H1 (cell line): ENCODE results near the gene DCUN1D2. TPM values are rescaled to one million over a fixed set of nuclear protein-coding genes. Genes with fewer than 3 reads are reported as not detected.

ENCODE experiments used
- CTCF ChIA-PET: fragments of 300-600 bp; sonication (Branson Sonifier 250); formaldehyde crosslinking; loops from one replicate; lab custom pipeline; 2021; ENCODE audit not compliant: partially characterized antibody; lab: Charles Lee
- POLR2A ChIA-PET: fragments of 300-600 bp; sonication (Branson Sonifier 250); formaldehyde crosslinking; loops from one replicate; lab custom pipeline; 2021; ENCODE audit warnings: inconsistent platforms; ENCODE audit not compliant: partially characterized antibody; lab: Charles Lee
- DNase-seq, 2 experiments: peaks; one replicate each; pipeline versions ENCODE4 v3.0.0 to v3.0.0-alpha.2; 2010 to 2022; ENCODE audit warnings: low spot score in 2 of 2, low read depth in 1 of 2, mixed read lengths in 1 of 2
- FAIRE-seq: peaks from 2 replicates; lab custom pipeline; 2011; peaks lifted over from hg19 to GRCh38; lab: Jason Lieb, UNC
- H2AFZ ChIP-seq: 2 replicates; pipeline ENCODE4 v1.8.1; 2012; ENCODE audit warnings: low read length, inconsistent platforms
- H2AK5ac ChIP-seq: 2 replicates; pipeline ENCODE4 v1.6.1; 2013; ENCODE audit warnings: low read depth, low read length
- H2BK120ac ChIP-seq: replicated peaks from 2 replicates; pipeline ENCODE3; 2013; ENCODE audit warnings: low read depth, low read length, inconsistent platforms
- H2BK12ac ChIP-seq: 2 replicates; pipeline ENCODE4 v1.6.1; 2013; ENCODE audit warnings: low read depth, low read length
- H2BK15ac ChIP-seq: 2 replicates; pipeline ENCODE4 v1.6.1; 2013; ENCODE audit warnings: low read length
- H2BK20ac ChIP-seq: 2 replicates; pipeline ENCODE4 v1.6.1; 2013; ENCODE audit warnings: low read length
- H2BK5ac ChIP-seq: 2 replicates; pipeline ENCODE4 v1.6.1; 2013; ENCODE audit warnings: low read depth, low read length
- H3K14ac ChIP-seq: 2 replicates; pipeline ENCODE4 v1.6.1; 2013; ENCODE audit warnings: inconsistent platforms; ENCODE audit not compliant: insufficient read length
- H3K18ac ChIP-seq: 2 replicates; pipeline ENCODE4 v1.6.1; 2013; ENCODE audit warnings: low read length; ENCODE audit errors: extremely low read depth
- H3K23ac ChIP-seq: 2 replicates; pipeline ENCODE4 v1.6.1; 2013; ENCODE audit warnings: inconsistent platforms; ENCODE audit not compliant: insufficient read length
- H3K23me2 ChIP-seq: 2 replicates; pipeline ENCODE4 v1.6.1; 2013; ENCODE audit warnings: low read depth, low read length
- H3K27ac ChIP-seq: 2 replicates; pipeline ENCODE4 v1.6.1; 2011; ENCODE audit warnings: low read depth, low read length, inconsistent platforms
- H3K27me3 ChIP-seq, 4 experiments: replicated peaks in 1 of 4; 1 replicate in 1 of 4; 2 replicates in 3 of 4; pipeline versions ENCODE4 v1.6.1 to v1.8.1; 2011 to 2013; ENCODE audit warnings: low read length in 3 of 4, mild to moderate bottlenecking in 3 of 4, inconsistent platforms in 2 of 4, mixed read lengths in 2 of 4, moderate library complexity in 1 of 4; ENCODE audit not compliant: control insufficient read depth in 3 of 4, insufficient read depth in 3 of 4; ENCODE audit errors: extremely low read depth in 1 of 4
- H3K36me3 ChIP-seq, 4 experiments: 2 replicates each; pipeline versions ENCODE4 v1.6.1 to v1.8.1; 2011 to 2013; ENCODE audit warnings: mild to moderate bottlenecking in 4 of 4, low read length in 3 of 4, moderate library complexity in 2 of 4, control low read depth in 1 of 4, inconsistent platforms in 1 of 4; ENCODE audit not compliant: insufficient read depth in 4 of 4, control insufficient read depth in 2 of 4
- H3K4ac ChIP-seq: replicated peaks from 2 replicates; pipeline ENCODE3; 2013; ENCODE audit warnings: low read length, low read depth, mixed read lengths, inconsistent platforms; ENCODE audit not compliant: insufficient read length
- H3K4me1 ChIP-seq, 4 experiments: replicated peaks in 1 of 4; 1 replicate in 1 of 4; 2 replicates in 3 of 4; pipeline versions ENCODE4 v1.6.1 to v1.8.1; 2011 to 2013; ENCODE audit warnings: low read length in 3 of 4, inconsistent platforms in 2 of 4, mixed read lengths in 1 of 4; ENCODE audit not compliant: insufficient read depth in 4 of 4, control insufficient read depth in 3 of 4
- H3K4me2 ChIP-seq, 2 experiments: 2 replicates each; pipeline versions ENCODE4 v1.6.1 to v1.8.1; 2011 to 2013; ENCODE audit warnings: low read depth in 2 of 2, low read length in 2 of 2, control low read depth in 1 of 2, inconsistent platforms in 1 of 2, mild to moderate bottlenecking in 1 of 2; ENCODE audit not compliant: insufficient read depth in 1 of 2
- H3K4me3 ChIP-seq, 4 experiments: fragments of 200-600, 300-600 bp in 1 of 4; sonication (generic), shearing (Covaris generic), sonication (Bioruptor Twin) in 1 of 4; 2 replicates each; pipeline versions ENCODE4 v1.5.1 to v1.8.1; 2011 to 2016; ENCODE audit warnings: low read length in 4 of 4, low read depth in 3 of 4, control low read depth in 2 of 4, inconsistent platforms in 2 of 4, mild to moderate bottlenecking in 2 of 4, mixed read lengths in 1 of 4, moderate library complexity in 1 of 4; ENCODE audit not compliant: insufficient read depth in 2 of 4; ENCODE audit errors: extremely low read depth in 1 of 4
- H3K56ac ChIP-seq: replicated peaks from 2 replicates; pipeline ENCODE3; 2013; ENCODE audit warnings: low read depth, mild to moderate bottlenecking, mixed read lengths, low read length, inconsistent platforms; ENCODE audit not compliant: insufficient read length
- H3K79me1 ChIP-seq: 2 replicates; pipeline ENCODE4 v1.6.1; 2013; ENCODE audit warnings: low read depth, low read length, control low read depth
- H3K79me2 ChIP-seq, 2 experiments: 2 replicates each; pipeline versions ENCODE4 v1.6.1 to v1.8.1; 2012 to 2013; ENCODE audit warnings: low read length in 2 of 2, mild to moderate bottlenecking in 2 of 2, inconsistent platforms in 1 of 2; ENCODE audit not compliant: insufficient read depth in 2 of 2, control insufficient read depth in 1 of 2
- H3K9ac ChIP-seq, 4 experiments: replicated peaks in 1 of 4; 1 replicate in 1 of 4; 2 replicates in 3 of 4; pipeline versions ENCODE4 v1.6.1 to v1.8.1; 2011 to 2013; ENCODE audit warnings: low read depth in 3 of 4, low read length in 3 of 4, control low read depth in 2 of 4, mild to moderate bottlenecking in 2 of 4, moderate library complexity in 2 of 4, inconsistent platforms in 1 of 4; ENCODE audit errors: extremely low read depth in 1 of 4
- H3K9me3 ChIP-seq, 2 experiments: 2 replicates each; pipeline versions ENCODE4 v1.6.1 to v1.8.1; 2012 to 2013; ENCODE audit warnings: mild to moderate bottlenecking in 2 of 2, moderate library complexity in 2 of 2, control low read depth in 1 of 2, inconsistent platforms in 1 of 2, low read depth in 1 of 2, low read length in 1 of 2, mixed read lengths in 1 of 2; ENCODE audit not compliant: insufficient read depth in 2 of 2
- H4K20me1 ChIP-seq, 2 experiments: replicated peaks in 1 of 2; 2 replicates each; pipeline versions ENCODE3 to v1.8.1; 2011 to 2013; ENCODE audit warnings: inconsistent platforms in 2 of 2, low read length in 2 of 2, mild to moderate bottlenecking in 1 of 2; ENCODE audit not compliant: insufficient read depth in 2 of 2, control insufficient read depth in 1 of 2
- H4K5ac ChIP-seq: 2 replicates; pipeline ENCODE4 v1.6.1; 2013; ENCODE audit warnings: low read length, low read depth, mixed read lengths, inconsistent platforms; ENCODE audit not compliant: insufficient read length
- H4K8ac ChIP-seq: 2 replicates; pipeline ENCODE4 v1.8.0; 2013; ENCODE audit warnings: mild to moderate bottlenecking, moderate library complexity, low read length, inconsistent platforms; ENCODE audit not compliant: insufficient read depth; ENCODE audit errors: extremely low read depth
- H4K91ac ChIP-seq: replicated peaks from 2 replicates; pipeline ENCODE3; 2013; ENCODE audit warnings: low read length, mixed read lengths, inconsistent platforms; ENCODE audit not compliant: insufficient read length
- ATF2 ChIP-seq: IDR thresholded peaks from 2 replicates; pipeline ENCODE4 v1.6.1; 2012; ENCODE audit warnings: low read length, inconsistent platforms
- EGR1 ChIP-seq: IDR thresholded peaks from 2 replicates; pipeline ENCODE4 v1.6.1; 2011; ENCODE audit warnings: low read depth, low read length, borderline replicate concordance
- HDAC2 ChIP-seq, 2 experiments: fragments of 300-600 bp in 1 of 2; sonication (generic) in 1 of 2; IDR thresholded peaks; 2 replicates each; pipeline ENCODE4 v1.6.1; 2011 to 2012; ENCODE audit warnings: low read depth in 2 of 2, low read length in 2 of 2, mild to moderate bottlenecking in 2 of 2, moderate library complexity in 2 of 2, borderline replicate concordance in 1 of 2, inconsistent platforms in 1 of 2
- HDAC6 ChIP-seq: IDR thresholded peaks from one replicate; pipeline ENCODE4 v1.7.1; 2012; ENCODE audit warnings: low read depth, mild to moderate bottlenecking, inconsistent platforms, low read length, moderate library complexity
- JUN ChIP-seq: IDR thresholded peaks from 2 replicates; pipeline ENCODE4 v1.6.1; 2011; ENCODE audit warnings: low read depth, mild to moderate bottlenecking, improper control_type of control experiment, low read length
- KDM5A ChIP-seq: fragments of 200-600 bp; IDR thresholded peaks from 2 replicates; pipeline ENCODE4 v1.7.1; 2012; ENCODE audit warnings: mild to moderate bottlenecking, low read length, inconsistent platforms, mixed read lengths
- MAFK ChIP-seq: IDR thresholded peaks from 2 replicates; pipeline ENCODE4 v1.6.1; 2012; ENCODE audit warnings: low read depth, mild to moderate bottlenecking, improper control_type of control experiment, low read length
- POLR2AphosphoS5 ChIP-seq: IDR thresholded peaks from 2 replicates; pipeline ENCODE4 v1.6.1; 2011; ENCODE audit warnings: low read depth, low read length
- RNF2 ChIP-seq: fragments of 200-900, 300-1000 bp; sonication (generic); IDR thresholded peaks from 2 replicates; pipeline ENCODE4 v1.7.1; 2016; ENCODE audit warnings: borderline replicate concordance, low read depth, mild to moderate bottlenecking, antibody characterized with exemption, low read length; ENCODE audit not compliant: poor library complexity, severe bottlenecking; ENCODE audit errors: missing control alignments
- WGBS, 2 experiments: shearing (Covaris generic) in 1 of 2; methylation state at CpG; one replicate each; pipeline versions ENCODE4 v1.1.6 to v1.1.7; 2013 to 2015; ENCODE audit warnings: low lambda C conversion rate in 2 of 2, mixed read lengths in 2 of 2, inconsistent platforms in 1 of 2, low coverage in 1 of 2, missing lambda C conversion rate in 1 of 2; ENCODE audit not compliant: insufficient replicate concordance in 2 of 2, insufficient coverage in 1 of 2, insufficient read length in 1 of 2; ENCODE audit errors: extremely low coverage in 1 of 2, missing lambda C conversion rate in 1 of 2; 5-methylcytosine and 5-hydroxymethylcytosine counted together
- polyA plus RNA-seq, 7 experiments: library from polyadenylated mRNA; depleted of rRNA in 3 of 7; stranded (reverse) in 5 of 7; unstranded in 2 of 7; fragments of >200 nt in 5 of 7; fragments of 200-250 nt in 2 of 7; gene quantifications; 1 replicate in 5 of 7; 2 replicates in 1 of 7; 4 replicates in 1 of 7; pipeline versions ENCODE4 v1.2.1 to v1.2.3, GENCODE V29; 2011 to 2013; ENCODE audit warnings: missing spikeins in 2 of 7, mixed read lengths in 2 of 7
- total RNA-seq: library from RNA; stranded (reverse); fragmentation: NEBNext Ultra II Directional; extraction: Animal tissue kit (Norgen Biotek cat#: 25700); gene quantifications from 2 replicates; pipeline ENCODE4 v1.2.1, GENCODE V29; 2021

Gene DCUN1D2
- total and polyA plus RNA-seq, 2 of the 8 experiments (the other 6 are each of a cell fraction or from before 2014, with no cell fraction given): 19.5 to 35.3 TPM

DNA sequence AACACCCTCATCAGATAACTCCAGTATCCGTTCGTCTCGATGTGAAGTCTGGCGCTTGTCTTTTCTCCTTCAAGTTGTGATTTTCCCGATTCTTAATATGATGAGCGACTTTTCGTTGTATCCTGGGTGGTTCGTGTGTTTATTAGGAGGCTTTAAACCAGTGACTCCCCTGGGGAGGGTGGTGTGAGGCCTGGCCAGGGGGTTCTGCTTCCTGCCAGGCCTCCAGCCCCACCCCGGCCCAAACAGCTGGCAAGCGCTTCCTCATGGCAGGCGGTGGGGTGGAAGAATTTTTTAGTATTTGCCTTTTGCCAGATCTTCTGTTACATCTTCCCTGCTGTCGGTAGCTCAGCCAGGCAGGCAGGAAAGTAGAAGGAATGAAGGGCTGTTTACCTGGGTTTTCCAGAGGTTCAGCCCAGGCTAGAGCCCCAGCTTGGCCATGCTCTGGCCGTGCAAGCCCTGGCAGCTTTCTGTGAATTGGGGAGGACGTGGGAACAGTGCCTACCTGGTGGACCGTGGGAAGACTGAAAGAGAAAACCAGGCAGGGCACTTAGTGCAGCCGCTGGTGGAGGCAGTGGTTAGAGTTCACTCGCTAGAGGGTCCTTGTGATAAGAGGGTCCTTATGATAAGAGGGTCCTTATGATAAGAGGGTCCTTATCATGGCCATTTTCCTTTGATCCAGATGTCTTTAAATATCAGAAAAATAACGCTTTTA lies 37.7 kb upstream of the DCUN1D2 start:
- 89% methylated on average over 18 of the region's 18 CpGs; no CpG with 5 or more reads in 1 of the 2 experiments for WGBS, 2 experiments
- Histone ChIP-seq H3K79me2 (no peaks in the 10 kb centered on the region), H2BK12ac (no peak overlapping the region), H3K18ac (no peak overlapping the region), H2AK5ac (no peak overlapping the region), H2BK15ac (no peak overlapping the region), H3K4me2 (no peak overlapping the region), H3K4ac (no peak overlapping the region), H4K20me1 (peaks cover 10 to 18% of the 10 kb centered on the region in 2 experiments), H3K36me3 (peaks cover 0 to 22% (median 13%) of the 10 kb centered on the region in 4 experiments; a peak in 7 of 8 replicates), H3K4me3 (no peak overlapping the region), H2BK5ac (no peak overlapping the region), H2AFZ (no peak overlapping the region), H3K56ac (no peak overlapping the region), H2BK20ac (no peak overlapping the region), H2BK120ac (no peak overlapping the region), H3K9ac (no peak overlapping the region), H3K9me3 (no peaks in the 10 kb centered on the region), H3K4me1 (peaks cover 0 to 14% (median 9%) of the 10 kb centered on the region in 4 experiments; a peak in 6 of 7 replicates), H3K23ac (no peak overlapping the region), H4K91ac (no peak overlapping the region), H3K14ac (no peak overlapping the region), H3K27ac (no peak overlapping the region), H3K79me1 (no peaks in the 10 kb centered on the region), H3K27me3 (no peaks in the 10 kb centered on the region), H4K5ac (no peak overlapping the region), H3K23me2 (peaks cover 2% of the 10 kb centered on the region), H4K8ac (no peak overlapping the region)
- ChIA-PET POLR2A (interaction anchor here (0.5 kb wide), 1 partner anchor 19 kb away, joined by 6 read pairs; no protein-coding TSS in a partner anchor), CTCF (no interaction called here)
- DNase-seq: no peak
- FAIRE-seq: no peak
- TF ChIP-seq JUN (no peak), KDM5A (no peak), HDAC6 (no peak), EGR1 (no peak), ATF2 (no peak), MAFK (no peak), POLR2AphosphoS5 (no peak), HDAC2 (IDR thresholded peaks at IDR 0.05; ENCODE audit: borderline replicate concordance in 1 of 2, low read depth in 2 of 2, low read length in 2 of 2) (no peak), RNF2 (no peak)
